Measurements from ENCODE around the gene MCEE.

GRCh38 chr2:71157124-71157793, 27.2 kb upstream of the MCEE start:
- TF ChIP-seq CTCF (IDR thresholded peaks at IDR 0.05) = no peak
- TF ChIP-seq POLR2A (IDR thresholded peaks at IDR 0.05) = no peak

Measured in lower leg skin (tissue), 3 donors.